Lung (tissue), 12 donors: Measurements from ENCODE around the gene LYST. TPM values are rescaled to one million over a fixed set of nuclear protein-coding genes. Genes with fewer than 3 reads are reported as not detected.

Experiments used
- ATAC-seq: fragments of 200-7000 bp; cut with Tn5 transposase; one replicate; pipeline ENCODE4 v1.9.1; 2020; ENCODE audit warnings: moderate number of reproducible peaks; ENCODE audit not compliant: insufficient read depth, low FRiP score
- DNase-seq, 3 donors: peaks; one replicate each; pipeline ENCODE4 v3.0.0-alpha.2; 2013 to 2017
- H3K27ac ChIP-seq, 2 donors: one replicate each; pipeline ENCODE4 v1.5.1; 2013; ENCODE audit warnings: mild to moderate bottlenecking in 2 of 2, moderate library complexity in 2 of 2, control low read depth in 1 of 2, inconsistent platforms in 1 of 2, low read depth in 1 of 2, low read length in 1 of 2
- H3K27me3 ChIP-seq, 3 donors: one replicate each; pipeline ENCODE4 v1.5.1; 2013; ENCODE audit warnings: low read length in 2 of 3; ENCODE audit not compliant: control insufficient read depth in 3 of 3, insufficient read depth in 3 of 3
- H3K36me3 ChIP-seq, 4 donors: one replicate each; pipeline ENCODE4 v1.5.1; 2013; ENCODE audit warnings: low read length in 4 of 4, mild to moderate bottlenecking in 1 of 4, moderate library complexity in 1 of 4; ENCODE audit not compliant: control insufficient read depth in 4 of 4, insufficient read depth in 4 of 4
- H3K4me1 ChIP-seq, 5 donors: one replicate each; pipeline ENCODE4 v1.5.1; 2013; ENCODE audit warnings: low read length in 5 of 5, mild to moderate bottlenecking in 2 of 5, moderate library complexity in 1 of 5; ENCODE audit not compliant: control insufficient read depth in 5 of 5, insufficient read depth in 5 of 5
- H3K4me3 ChIP-seq: one replicate; pipeline ENCODE4 v1.5.1; 2013; ENCODE audit warnings: mild to moderate bottlenecking, control low read depth, moderate library complexity
- H3K9ac ChIP-seq, 2 donors: one replicate each; pipeline ENCODE4 v1.5.1; 2013; ENCODE audit warnings: low read length in 2 of 2, control low read depth in 1 of 2; ENCODE audit not compliant: insufficient read depth in 1 of 2
- H3K9me3 ChIP-seq, 4 donors: one replicate each; pipeline ENCODE4 v1.5.1; 2013; ENCODE audit warnings: low read length in 3 of 4, mild to moderate bottlenecking in 1 of 4, moderate library complexity in 1 of 4; ENCODE audit not compliant: control insufficient read depth in 4 of 4, insufficient read depth in 3 of 4
- CTCF ChIP-seq: IDR thresholded peaks from 2 replicates; pipeline ENCODE4 v1.5.1; 2012; ENCODE audit warnings: mild to moderate bottlenecking; ENCODE audit errors: control extremely low read depth, extremely low read depth
- whole genome bisulfite sequencing, 2 donors: extraction: QIAGEN DNeasy Blood & Tissue Kit; methylation state at CpG; one replicate each; pipeline ENCODE4 v1.1.7; 2013; 5-methylcytosine and 5-hydroxymethylcytosine counted together
- polyA plus RNA-seq, 2 donors: library from polyadenylated mRNA; stranded (reverse); fragments of 200-250 nt; gene quantifications; one replicate each; pipeline ENCODE4 v1.2.1, GENCODE V29; 2013
- total RNA-seq, 2 donors: library from RNA; depleted of rRNA in 1 of 2; stranded (reverse); fragments of >200 nt in 1 of 2; gene quantifications; one replicate each; pipeline ENCODE4 v1.2.1, GENCODE V29; 2014 to 2021
- donor health status: control.
- donor health status: control.
- donor health status: Bipolar disorder and iron deficiency.
- donor health status: healthy.
- donor health status: DM: yes; HTN: yes; CAD: no.

Gene LYST
- total and polyA plus RNA-seq, 4 donors, result 9.8 to 82.7 (median 31.7) TPM

GRCh38 chr1:235892202-235892601, 25.5 kb upstream of the LYST start:
- no peaks in the 10 kb centered on the region for H3K9me3 ChIP-seq
- no peak for ATAC-seq
- no peak overlapping the region for H3K27ac ChIP-seq
- no peak overlapping the region for H3K4me3 ChIP-seq
- no peaks in the 10 kb centered on the region for H3K27me3 ChIP-seq
- 75 to 79% methylated on average over 6 of the region's 6 CpGs for WGBS, 2 donors
- H3K4me1 ChIP-seq, result peaks cover 0 to 5% (median 0%) of the 10 kb centered on the region in 5 donors
- DNase-seq, result no peak
- H3K36me3 ChIP-seq, result no peaks in the 10 kb centered on the region
- H3K9ac ChIP-seq, result no peak overlapping the region
- no peak for TF ChIP-seq CTCF

GRCh38 chr1:235888119-235888643, 21.5 kb upstream of the LYST start:
- DNase-seq, result no peak
- TF ChIP-seq CTCF, result no peak
- H3K4me3 ChIP-seq, result no peak overlapping the region
- no peaks in the 10 kb centered on the region for H3K9me3 ChIP-seq
- no peak overlapping the region for H3K27ac ChIP-seq
- H3K36me3 ChIP-seq, result no peaks in the 10 kb centered on the region
- 72 to 88% methylated on average over 8 of the region's 8 CpGs for WGBS, 2 donors
- ATAC-seq, result peak; percentile 27
- no peak overlapping the region for H3K9ac ChIP-seq
- peaks cover 0 to 5% (median 3%) of the 10 kb centered on the region in 5 donors for H3K4me1 ChIP-seq
- no peaks in the 10 kb centered on the region for H3K27me3 ChIP-seq

GRCh38 chr1:235887676-235888075, 21.0 kb upstream of the LYST start:
- ATAC-seq (no peak), DNase-seq (no peak)
- no peaks in the 10 kb centered on the region for H3K27me3 ChIP-seq
- H3K9ac ChIP-seq, result no peak overlapping the region
- H3K4me1 ChIP-seq, result peaks cover 0 to 8% (median 0%) of the 10 kb centered on the region in 5 donors
- no peaks in the 10 kb centered on the region for H3K36me3 ChIP-seq
- no peak for TF ChIP-seq CTCF
- WGBS, 2 donors, result 76 to 93% methylated on average over 2 of the region's 2 CpGs
- H3K9me3 ChIP-seq, result no peaks in the 10 kb centered on the region
- no peak overlapping the region for H3K4me3 ChIP-seq
- no peak overlapping the region for H3K27ac ChIP-seq
